PC-3 (cell line): ENCODE data around the gene CTNNA2. TPM values are rescaled to one million over a fixed set of nuclear protein-coding genes. Genes with fewer than 3 reads are reported as not detected.

ENCODE experiments used
- ATAC-seq: fragments of 200-7000 bp; cut with Tn5 transposase; 2 replicates; pipeline ENCODE4 v1.9.1; 2020; ENCODE audit warnings: mild to moderate bottlenecking, moderate library complexity
- BruUV-seq: library from RNA; stranded (reverse); fragments of 400-500 nt; replicated peaks from 2 replicates; lab custom pipeline; 2021; lab: Mats Ljungman, UMichigan
- CTCF ChIA-PET: fragments of 300-600 bp; sonication (Branson Sonifier 250); formaldehyde crosslinking; loops from one replicate; lab custom pipeline; 2022; ENCODE audit warnings: antibody characterized with exemption; lab: Charles Lee
- POLR2A ChIA-PET: fragments of 300-600 bp; sonication (Branson Sonifier 250); formaldehyde crosslinking; loops from one replicate; lab custom pipeline; 2022; ENCODE audit warnings: antibody characterized with exemption; ENCODE audit not compliant: unreplicated experiment; lab: Charles Lee
- DNase-seq: peaks from one replicate; pipeline ENCODE4 v3.0.0-alpha.2; 2015
- H2AFZ ChIP-seq: fragments of 300-600 bp; sonication (generic); 2 replicates; pipeline ENCODE4 v1.6.0; 2016; ENCODE audit warnings: antibody characterized with exemption, low read length
- H3F3A ChIP-seq: fragments of 300-600 bp; sonication (generic); one replicate; pipeline ENCODE4 v1.6.0; 2017; ENCODE audit warnings: antibody characterized with exemption, low read length, control low read depth, mild to moderate bottlenecking; ENCODE audit not compliant: unreplicated experiment
- H3K27ac ChIP-seq: fragments of 300-600 bp; sonication (generic); 2 replicates; pipeline ENCODE4 v1.5.1; 2016; ENCODE audit warnings: mild to moderate bottlenecking, low read length
- H3K27me3 ChIP-seq: fragments of 300-600 bp; sonication (generic); 2 replicates; pipeline ENCODE4 v1.6.1; 2016; ENCODE audit warnings: low read length, mixed read lengths
- H3K36me3 ChIP-seq: fragments of 300-600 bp; sonication (generic); 2 replicates; pipeline ENCODE4 v1.6.1; 2016; ENCODE audit warnings: low read depth, mixed run types, low read length, mixed read lengths
- H3K4me1 ChIP-seq: fragments of 300-600 bp; sonication (generic); 2 replicates; pipeline ENCODE4 v1.5.1; 2016; ENCODE audit warnings: low read length; ENCODE audit not compliant: insufficient read depth
- H3K4me2 ChIP-seq: fragments of 300-600 bp; sonication (generic); 2 replicates; pipeline ENCODE4 v1.6.0; 2016; ENCODE audit warnings: low read length
- H3K4me3 ChIP-seq: fragments of 300-600 bp; sonication (generic); 2 replicates; pipeline ENCODE4 v1.5.1; 2016; ENCODE audit warnings: mild to moderate bottlenecking, low read length, mixed read lengths
- H3K79me2 ChIP-seq: fragments of 300-600 bp; sonication (generic); 2 replicates; pipeline ENCODE4 v1.6.1; 2017; ENCODE audit warnings: low read length, mixed read lengths
- H3K9ac ChIP-seq: fragments of 300-600 bp; sonication (generic); 2 replicates; pipeline ENCODE4 v1.6.0; 2016; ENCODE audit warnings: mild to moderate bottlenecking, low read length
- H3K9me2 ChIP-seq: fragments of 300-600 bp; sonication (generic); replicated peaks from 2 replicates; pipeline ENCODE4 v1.6.1; 2016; ENCODE audit warnings: mixed run types, low read length, mixed read lengths
- H3K9me3 ChIP-seq: fragments of 300-600 bp; sonication (generic); 2 replicates; pipeline ENCODE4 v1.6.1; 2016; ENCODE audit warnings: low read length, mixed read lengths
- H4K20me1 ChIP-seq: fragments of 300-600 bp; sonication (generic); 2 replicates; pipeline ENCODE4 v1.6.1; 2016; ENCODE audit warnings: low read length, mixed read lengths
- CTCF ChIP-seq: fragments of 300-600 bp; sonication (generic); conservative IDR thresholded peaks from 2 replicates; pipeline ENCODE4 v1.5.1; 2017; ENCODE audit warnings: antibody characterized with exemption, low read depth, mild to moderate bottlenecking, low read length
- EZH2 ChIP-seq: fragments of 300-600 bp; sonication (generic); IDR thresholded peaks from one replicate; pipeline ENCODE4 v1.6.1; 2017; ENCODE audit warnings: antibody characterized with exemption, mild to moderate bottlenecking, low read length; ENCODE audit not compliant: unreplicated experiment
- EZH2phosphoT487 ChIP-seq: fragments of 300-600 bp; sonication (generic); IDR thresholded peaks from 2 replicates; pipeline ENCODE4 v1.6.1; 2018; ENCODE audit warnings: mild to moderate bottlenecking, antibody characterized with exemption, low read length, borderline replicate concordance
- intact Hi-C: fragments of 100-400 bp; cut with micrococcal nuclease; formaldehyde crosslinking; loops from 2 replicates; pipeline ENCODE4 v1.9.0; 2023
- total RNA-seq: library from RNA; depleted of rRNA; stranded (reverse); fragments of >200 nt; gene quantifications from 2 replicates; pipeline ENCODE4 v1.2.3, GENCODE V29; 2014

Gene CTNNA2
- total RNA-seq, 1 experiment from 2014 or later = not detected

GRCh38 chr2:80377071-80377470 lies 864.2 kb downstream of the CTNNA2 start:
- no peaks in the 10 kb centered on the region for H3K4me1 ChIP-seq
- H4K20me1 ChIP-seq = no peaks in the 10 kb centered on the region
- H3K79me2 ChIP-seq = no peaks in the 10 kb centered on the region
- H3K27ac ChIP-seq = no peak overlapping the region
- no peak overlapping the region for H3K4me3 ChIP-seq
- CTCF ChIA-PET = no interaction called here
- no peaks in the 10 kb centered on the region for H3K27me3 ChIP-seq
- no peak for TF ChIP-seq CTCF
- no peak for TF ChIP-seq EZH2
- TF ChIP-seq EZH2phosphoT487 = no peak
- no peaks in the 10 kb centered on the region for H3K9me3 ChIP-seq
- H3F3A ChIP-seq = no peaks in the 10 kb centered on the region
- DNase-seq (no peak), ATAC-seq (no peak)
- intact Hi-C loops = no loop called here
- POLR2A ChIA-PET = no interaction called here
- H3K9me2 ChIP-seq = no peaks in the 10 kb centered on the region
- H2AFZ ChIP-seq = no peak overlapping the region
- H3K4me2 ChIP-seq = no peak overlapping the region
- no TSS peak for BruUV-seq
- no peak overlapping the region for H3K9ac ChIP-seq
- no peaks in the 10 kb centered on the region for H3K36me3 ChIP-seq

GRCh38 chr2:80380736-80381135 lies 867.9 kb downstream of the CTNNA2 start:
- no peak overlapping the region for H3K4me3 ChIP-seq
- H4K20me1 ChIP-seq = no peaks in the 10 kb centered on the region
- H3F3A ChIP-seq = no peaks in the 10 kb centered on the region
- no peak overlapping the region for H2AFZ ChIP-seq
- no peaks in the 10 kb centered on the region for H3K4me1 ChIP-seq
- intact Hi-C loops = no loop called here
- H3K36me3 ChIP-seq = no peaks in the 10 kb centered on the region
- no peaks in the 10 kb centered on the region for H3K27me3 ChIP-seq
- ATAC-seq (no peak), DNase-seq (no peak)
- H3K9ac ChIP-seq = no peak overlapping the region
- POLR2A ChIA-PET = no interaction called here
- BruUV-seq = no TSS peak
- H3K27ac ChIP-seq = no peak overlapping the region
- H3K9me3 ChIP-seq = no peaks in the 10 kb centered on the region
- no peak overlapping the region for H3K4me2 ChIP-seq
- H3K79me2 ChIP-seq = no peaks in the 10 kb centered on the region
- CTCF ChIA-PET = no interaction called here
- H3K9me2 ChIP-seq = no peaks in the 10 kb centered on the region
- TF ChIP-seq CTCF = no peak
- TF ChIP-seq EZH2phosphoT487 = no peak
- TF ChIP-seq EZH2 = no peak

GRCh38 chr2:80381666-80382065 lies 868.8 kb downstream of the CTNNA2 start:
- Histone ChIP-seq H4K20me1 (no peaks in the 10 kb centered on the region), H2AFZ (no peak overlapping the region), H3K36me3 (no peaks in the 10 kb centered on the region), H3K4me1 (no peaks in the 10 kb centered on the region), H3K4me2 (no peak overlapping the region), H3K27ac (no peak overlapping the region), H3K4me3 (no peak overlapping the region), H3K9ac (no peak overlapping the region), H3K79me2 (no peaks in the 10 kb centered on the region), H3K9me2 (no peaks in the 10 kb centered on the region), H3F3A (no peaks in the 10 kb centered on the region), H3K27me3 (no peaks in the 10 kb centered on the region), H3K9me3 (no peaks in the 10 kb centered on the region)
- intact Hi-C loops = no loop called here
- no peak for TF ChIP-seq EZH2
- no peak for TF ChIP-seq EZH2phosphoT487
- TF ChIP-seq CTCF = no peak
- ChIA-PET POLR2A (no interaction called here), CTCF (no interaction called here)
- no peak for DNase-seq
- ATAC-seq = no peak
- no TSS peak for BruUV-seq
